GM21737 (cell line): ENCODE measurements around the gene SLC6A12.

Source experiments
- ATAC-seq: cut with Tn5 transposase; IDR thresholded peaks from one replicate; pipeline ENCODE4 v1.9.1; 2021; ENCODE audit warnings: mild to moderate bottlenecking, moderate library complexity; ENCODE audit not compliant: unreplicated experiment

Gene SLC6A12

DNA sequence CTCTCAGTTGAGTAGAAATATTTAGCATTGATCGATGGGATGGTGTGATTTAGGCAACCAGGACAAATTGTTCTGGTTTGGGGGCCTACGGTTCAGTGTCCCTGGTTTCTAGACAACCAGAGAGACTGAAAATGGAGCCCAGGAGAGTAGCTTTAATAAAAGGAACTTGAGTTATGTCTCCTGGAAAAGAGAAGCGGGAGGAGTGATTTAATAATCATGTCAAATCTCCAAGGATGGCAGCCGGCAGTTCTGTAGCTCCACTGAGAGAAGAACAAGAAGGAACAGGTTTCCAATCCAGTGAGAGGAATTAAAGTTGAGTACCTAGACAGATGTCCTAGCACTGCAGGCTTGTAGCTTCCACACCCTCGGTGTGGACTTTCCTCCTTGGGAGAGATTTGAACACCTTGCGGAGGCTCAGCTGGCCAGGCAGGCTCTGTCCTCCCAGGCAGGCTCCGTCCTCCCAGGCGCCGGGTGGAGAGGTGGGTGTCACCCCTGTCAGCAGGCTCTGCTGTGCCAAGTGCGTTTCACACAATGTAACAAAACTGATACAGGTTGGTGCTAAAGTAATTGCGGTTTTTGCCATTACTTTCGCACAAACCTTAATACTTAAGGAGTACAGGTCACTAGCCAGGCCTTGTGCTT is 45.9 kb downstream of the SLC6A12 start:
- no peak for ATAC-seq

- ATAC-seq = no peak
Measured at GRCh38 chr12:166425-167075, 47.4 kb downstream of the SLC6A12 start.

- ATAC-seq = no peak
Measured at GRCh38 chr12:165862-166368, 48.0 kb downstream of the SLC6A12 start.

DNA sequence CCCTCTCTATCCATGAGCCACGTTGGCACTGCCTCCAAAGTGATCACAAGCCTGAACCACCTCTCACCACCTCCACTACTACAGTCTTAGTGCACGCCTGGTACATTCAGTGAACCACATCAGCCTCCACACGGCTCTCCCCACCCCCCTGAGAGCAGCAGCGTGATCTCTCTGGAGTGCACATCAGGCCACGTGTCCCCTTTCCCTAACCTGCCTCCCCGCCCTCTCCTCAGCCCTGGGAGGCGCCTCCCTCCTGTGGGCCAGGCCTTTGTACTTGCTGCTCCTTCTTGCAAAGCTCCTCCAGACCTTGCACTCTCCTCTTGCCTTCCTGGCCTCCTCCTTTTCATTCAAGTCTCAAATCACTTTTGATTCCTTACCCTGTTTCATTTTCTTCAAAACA is 49.8 kb downstream of the SLC6A12 start:
- no peak for ATAC-seq

GRCh38 chr12:163406-163986 is 50.5 kb downstream of the SLC6A12 start:
- ATAC-seq = no peak

GRCh38 chr12:162467-163307 is 51.3 kb downstream of the SLC6A12 start:
- ATAC-seq = no peak

DNA sequence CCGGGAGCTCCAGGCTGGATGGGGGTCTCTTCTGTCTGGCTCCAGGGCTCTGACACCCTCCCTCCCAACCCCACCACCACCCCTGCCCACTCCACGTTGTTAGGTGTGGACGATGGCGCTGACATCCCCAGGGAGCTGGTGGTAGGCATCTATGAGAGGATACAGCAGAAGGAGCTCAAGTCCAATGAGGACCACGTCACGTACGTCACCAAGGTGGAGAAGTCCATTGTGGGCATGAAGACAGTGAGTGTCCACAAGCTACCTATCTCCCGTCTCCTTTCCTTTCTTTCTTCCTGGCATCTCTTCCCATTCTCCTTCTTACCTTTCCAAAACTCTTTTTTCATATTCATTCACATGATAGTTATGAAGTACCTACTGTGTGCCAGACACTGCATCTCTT is 52.1 kb downstream of the SLC6A12 start:
- no peak for ATAC-seq

GRCh38 chr12:160858-161257 is 53.1 kb downstream of the SLC6A12 start:
- no peak for ATAC-seq

DNA sequence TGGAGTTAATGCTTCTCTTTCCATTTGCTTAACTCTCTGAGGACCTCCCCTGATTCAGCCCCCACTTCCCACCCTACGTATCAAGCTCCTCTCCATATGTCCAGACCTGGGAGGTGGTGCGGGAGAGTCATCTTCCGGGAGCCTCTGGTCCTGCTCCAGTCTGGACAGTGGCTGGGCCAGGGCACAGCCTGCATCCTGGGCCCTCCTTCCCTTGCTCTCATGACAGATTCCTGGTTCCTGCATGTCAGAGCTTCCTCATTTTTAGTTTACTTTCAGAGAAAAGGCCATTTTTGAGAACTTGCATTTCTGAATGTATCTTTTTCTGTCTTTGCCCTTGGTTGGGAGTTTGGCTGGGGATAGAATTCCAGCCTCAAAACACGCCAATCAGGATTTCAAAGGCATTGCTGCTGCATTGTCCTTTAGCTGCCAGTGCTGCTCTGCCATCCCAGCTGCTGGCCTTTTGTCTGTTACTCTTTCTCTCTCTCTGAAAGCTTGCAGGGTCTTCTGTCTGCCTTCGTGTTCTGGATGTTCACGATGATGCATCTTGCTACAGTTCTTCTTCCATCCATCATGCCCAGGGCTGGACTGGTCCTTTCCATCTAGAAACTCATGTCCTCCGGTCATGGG is 54.7 kb downstream of the SLC6A12 start:
- ATAC-seq = no peak

GRCh38 chr12:157644-158043 is 56.3 kb downstream of the SLC6A12 start:
- ATAC-seq = no peak

GRCh38 chr12:156945-157344 is 57.0 kb downstream of the SLC6A12 start:
- ATAC-seq = no peak

DNA sequence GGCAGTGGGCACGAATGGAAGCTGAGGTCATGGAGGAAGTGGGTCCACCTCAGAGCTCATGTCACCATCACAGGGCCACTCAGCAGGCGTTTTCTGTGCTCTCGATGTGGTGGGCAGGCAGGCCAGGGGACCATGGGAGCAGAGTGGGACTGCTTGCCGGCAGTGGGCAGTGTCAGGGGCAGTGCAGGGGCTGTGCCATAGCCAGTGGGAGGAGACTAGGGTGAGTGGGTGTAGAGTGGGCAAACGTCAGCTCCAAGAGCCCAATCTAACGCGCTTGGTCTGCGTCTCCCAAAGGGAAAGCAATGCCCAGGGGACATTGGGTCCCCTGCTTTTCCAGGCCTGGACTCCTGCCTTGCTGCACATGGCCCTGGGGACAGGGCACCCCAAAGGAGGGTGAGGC is 58.3 kb downstream of the SLC6A12 start:
- no peak for ATAC-seq

DNA sequence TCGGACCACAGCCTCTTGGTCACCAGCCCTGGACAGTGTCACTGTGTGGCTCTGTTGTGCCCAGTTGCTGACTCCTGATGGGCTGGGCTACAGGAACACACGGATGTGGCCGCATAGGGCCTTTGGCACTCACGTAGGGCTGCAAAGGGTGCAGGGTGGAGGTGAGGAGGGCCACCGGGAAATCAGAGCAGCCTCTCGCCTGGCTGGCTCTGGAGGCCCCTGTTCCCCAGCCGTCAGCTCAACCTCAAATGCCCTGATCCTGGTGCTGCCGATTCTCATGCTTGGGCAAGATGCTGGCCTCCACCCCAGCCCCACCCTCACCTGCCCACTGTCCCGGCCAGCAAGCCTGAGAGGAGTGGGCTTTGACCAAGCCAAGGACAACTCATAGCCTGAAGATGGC is 59.0 kb downstream of the SLC6A12 start:
- ATAC-seq = no peak

DNA sequence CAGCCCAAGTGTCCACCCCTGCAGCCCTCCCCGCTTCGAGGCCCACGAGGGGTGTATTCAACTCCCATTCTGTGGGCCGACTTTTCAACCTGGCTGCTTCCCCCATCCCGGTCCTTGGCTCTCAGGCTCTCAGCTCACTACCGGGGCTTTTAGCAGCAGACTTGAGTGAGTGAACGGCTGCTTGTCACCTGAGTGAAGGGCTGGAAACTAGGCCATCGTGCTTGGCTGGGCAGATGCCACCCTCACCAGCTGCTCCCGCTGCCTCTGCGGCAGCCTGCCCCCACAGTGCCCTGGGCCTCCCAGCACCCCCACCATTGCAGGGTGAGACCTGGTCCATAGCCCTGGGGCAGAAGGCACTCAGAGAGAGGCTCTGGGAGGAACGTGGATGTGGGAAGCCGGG is 59.9 kb downstream of the SLC6A12 start:
- no peak for ATAC-seq

DNA sequence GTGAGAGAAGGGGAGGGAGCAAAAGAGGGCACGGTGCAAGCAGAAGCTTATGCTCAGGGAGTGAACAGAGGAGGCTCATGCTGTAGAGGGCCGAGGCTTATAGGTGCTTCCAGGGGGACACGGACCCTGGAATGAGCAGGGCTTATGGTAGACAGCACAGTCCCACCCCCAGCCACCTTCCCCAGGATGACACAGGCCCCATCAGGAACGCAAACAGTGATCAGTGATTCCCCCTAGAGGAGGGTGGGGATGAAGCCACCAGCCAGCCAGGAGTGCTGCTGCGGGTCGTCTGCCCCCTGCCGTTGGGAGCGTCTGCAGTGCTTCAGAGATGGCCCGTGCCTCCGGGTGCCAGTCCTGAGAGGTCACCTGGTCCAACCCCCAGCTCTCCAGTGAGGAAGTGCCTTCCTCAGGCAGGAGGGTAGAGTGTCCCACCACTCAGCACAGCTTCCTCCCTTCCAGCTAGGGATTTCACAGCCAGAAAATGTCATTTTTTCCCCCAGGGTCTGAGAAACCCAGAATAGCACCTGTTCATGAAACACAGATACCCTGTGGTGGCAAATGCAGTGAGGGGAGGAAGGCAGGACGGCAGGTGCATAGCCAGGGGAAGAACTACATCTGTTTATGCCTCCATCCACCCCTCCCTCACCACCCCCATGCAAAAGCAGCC is 60.7 kb downstream of the SLC6A12 start:
- peak; percentile 69 for ATAC-seq

- ATAC-seq = no peak
Measured at GRCh38 chr12:152440-152839, 61.5 kb downstream of the SLC6A12 start.

DNA sequence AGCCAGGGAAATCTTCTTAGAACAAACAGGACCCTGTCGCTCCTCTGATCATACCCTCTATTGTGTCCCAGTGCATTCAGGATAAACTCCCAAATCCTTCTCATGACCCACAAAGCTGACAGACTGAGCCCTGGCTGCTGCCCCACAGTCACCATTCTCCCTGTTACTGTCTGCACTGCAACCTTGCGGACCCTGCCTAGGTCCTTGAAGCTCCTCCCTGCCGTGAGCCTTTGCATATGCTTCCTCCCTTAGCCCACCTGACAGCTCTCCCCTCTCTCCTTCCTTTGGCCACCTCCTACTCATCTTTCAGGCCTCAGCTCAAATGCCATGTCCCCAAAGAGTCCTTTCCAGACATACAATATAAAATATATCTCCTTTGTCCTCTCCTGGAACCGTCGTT is 62.4 kb downstream of the SLC6A12 start:
- no peak for ATAC-seq

DNA sequence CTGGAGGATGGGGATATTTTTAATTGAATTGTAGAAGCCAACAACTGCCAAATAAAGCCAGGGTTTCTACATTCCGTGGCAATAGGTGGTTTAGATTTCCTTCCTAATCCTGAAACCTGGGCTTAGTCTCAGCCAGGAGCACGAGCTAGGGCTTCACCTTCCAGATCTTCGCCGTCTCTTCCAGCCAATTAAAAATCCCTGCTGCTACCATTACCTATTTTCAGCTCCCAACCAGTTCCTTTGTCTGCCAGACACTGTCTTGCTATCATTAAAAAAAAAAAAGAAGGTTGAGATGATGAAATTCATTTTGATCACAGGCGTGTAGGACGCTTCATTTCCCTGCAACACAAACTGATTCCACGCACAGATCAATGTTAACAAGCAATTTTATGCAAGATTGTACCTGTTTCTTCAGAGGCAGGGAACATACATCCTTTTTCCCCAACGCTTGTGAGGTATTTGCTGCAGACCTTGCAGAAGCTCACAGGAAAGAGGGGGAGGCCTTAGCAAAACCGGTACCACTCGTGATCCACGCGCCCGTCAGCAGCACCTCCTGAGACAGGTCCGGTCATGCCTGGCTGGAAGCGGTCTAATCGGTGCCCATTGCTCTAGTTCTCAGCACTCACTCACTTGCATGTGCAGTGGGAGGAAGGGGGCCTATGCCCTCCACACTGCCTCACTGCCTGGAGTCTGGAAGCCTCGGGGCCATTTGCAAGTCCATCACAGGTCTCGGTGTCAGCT is 65.1 kb downstream of the SLC6A12 start:
- no peak for ATAC-seq

DNA sequence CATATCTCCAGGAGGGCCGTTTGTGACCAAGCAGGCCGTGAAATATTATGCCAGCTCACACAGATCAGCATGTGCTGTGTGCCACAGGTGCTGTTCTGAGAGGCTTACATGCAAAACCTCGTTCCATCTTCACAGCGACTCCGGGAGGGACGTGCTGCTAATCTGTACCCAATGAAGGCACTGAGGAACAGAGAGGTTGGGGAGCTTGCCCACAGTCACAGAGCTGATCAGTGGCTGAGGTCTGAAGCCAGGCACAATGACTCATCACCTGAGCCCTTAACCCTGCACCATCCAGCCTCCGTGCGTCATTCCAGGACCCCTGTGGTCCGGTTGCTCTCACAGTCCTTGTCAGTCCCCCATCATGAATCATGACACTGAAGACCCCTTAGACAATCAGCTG is 66.7 kb downstream of the SLC6A12 start:
- ATAC-seq = no peak
